ENCODE data around the gene SGTB. TPM values are rescaled to one million over a fixed set of nuclear protein-coding genes. Genes with fewer than 3 reads are reported as not detected.

The SGTB gene
- total RNA-seq, 2 donors from 2014 or later, result 3.1 to 3.6 TPM

DNA sequence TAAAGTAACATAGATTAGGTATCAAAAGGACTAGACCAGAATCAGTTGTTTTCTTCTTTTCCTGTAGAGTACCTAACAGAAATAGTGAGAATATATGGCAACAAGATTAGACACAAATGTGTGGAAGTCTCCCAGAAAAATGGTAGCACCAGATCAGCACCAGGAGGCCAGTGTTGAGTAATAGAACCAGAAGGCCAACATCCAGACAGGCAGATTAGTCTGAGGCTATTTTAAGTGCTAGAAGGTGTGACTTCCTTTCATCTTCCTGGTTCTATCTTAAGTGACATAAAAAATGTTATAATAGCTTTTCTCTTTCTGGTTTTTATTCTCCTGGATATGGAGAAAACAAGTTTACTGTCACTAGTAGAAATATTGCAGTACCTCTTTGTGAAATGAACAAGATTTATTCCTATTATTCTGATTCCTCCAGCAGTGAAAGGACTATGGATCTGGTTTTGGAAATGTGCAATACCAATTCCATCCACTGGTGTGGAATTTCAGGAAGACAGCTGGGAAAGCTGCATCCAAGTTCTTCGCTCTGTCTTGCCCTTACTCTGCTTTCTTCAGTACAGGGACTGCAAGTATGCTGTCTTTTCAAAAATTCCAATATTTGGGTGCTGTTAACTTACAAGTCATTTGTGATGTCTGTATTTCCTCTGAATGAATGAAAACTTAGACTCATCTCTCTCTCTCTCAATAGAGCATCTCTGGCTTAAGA lies 57.9 kb downstream of the SGTB start:
- no peaks in the 10 kb centered on the region for H3K9me3 ChIP-seq
- no peak for ATAC-seq
- no peak for TF ChIP-seq POLR2A (IDR thresholded peaks at IDR 0.05)
- TF ChIP-seq, protein P1, sequence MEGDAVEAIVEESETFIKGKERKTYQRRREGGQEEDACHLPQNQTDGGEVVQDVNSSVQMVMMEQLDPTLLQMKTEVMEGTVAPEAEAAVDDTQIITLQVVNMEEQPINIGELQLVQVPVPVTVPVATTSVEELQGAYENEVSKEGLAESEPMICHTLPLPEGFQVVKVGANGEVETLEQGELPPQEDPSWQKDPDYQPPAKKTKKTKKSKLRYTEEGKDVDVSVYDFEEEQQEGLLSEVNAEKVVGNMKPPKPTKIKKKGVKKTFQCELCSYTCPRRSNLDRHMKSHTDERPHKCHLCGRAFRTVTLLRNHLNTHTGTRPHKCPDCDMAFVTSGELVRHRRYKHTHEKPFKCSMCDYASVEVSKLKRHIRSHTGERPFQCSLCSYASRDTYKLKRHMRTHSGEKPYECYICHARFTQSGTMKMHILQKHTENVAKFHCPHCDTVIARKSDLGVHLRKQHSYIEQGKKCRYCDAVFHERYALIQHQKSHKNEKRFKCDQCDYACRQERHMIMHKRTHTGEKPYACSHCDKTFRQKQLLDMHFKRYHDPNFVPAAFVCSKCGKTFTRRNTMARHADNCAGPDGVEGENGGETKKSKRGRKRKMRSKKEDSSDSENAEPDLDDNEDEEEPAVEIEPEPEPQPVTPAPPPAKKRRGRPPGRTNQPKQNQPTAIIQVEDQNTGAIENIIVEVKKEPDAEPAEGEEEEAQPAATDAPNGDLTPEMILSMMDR (IDR thresholded peaks at IDR 0.05), result peak in 5 of 7 experiments; percentile 16 to 36 (median 33)
- DNase-seq, result no peak
- 89 to 94% methylated on average over 1 of the region's 1 CpG for WGBS, 2 donors
- no peaks in the 10 kb centered on the region for H3K4me1 ChIP-seq
- peaks cover 0 to 6% of the 10 kb centered on the region in 2 donors for H3K36me3 ChIP-seq (replicated peaks in 1 of 2; ENCODE audit: insufficient read depth in 1 of 2, low read depth in 2 of 2)
- H3K27ac ChIP-seq, result no peak overlapping the region
- H3K27me3 ChIP-seq, result no peaks in the 10 kb centered on the region
- intact Hi-C loops (cut with DNase I), result no loop called here
- H3K4me3 ChIP-seq, result no peak overlapping the region

DNA sequence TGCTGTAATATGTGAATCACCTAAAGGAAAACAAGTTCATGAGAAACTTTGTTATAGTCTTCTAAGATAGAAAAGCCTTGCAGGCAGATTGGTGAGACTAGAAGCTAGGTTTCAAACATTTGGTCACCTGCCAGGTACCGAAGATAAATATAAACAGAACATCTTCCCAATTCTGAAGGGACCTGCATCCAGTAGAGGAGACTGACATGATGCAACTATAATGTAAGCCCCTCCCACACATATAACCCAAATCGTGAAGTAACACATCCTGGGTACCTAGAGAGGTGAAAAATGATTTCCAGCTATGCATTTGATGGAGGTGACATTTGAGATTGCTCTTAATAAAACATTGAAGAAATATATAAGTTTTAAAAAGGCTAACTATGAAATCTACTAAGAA lies 67.2 kb downstream of the SGTB start:
- 79 to 92% methylated on average over 2 of the region's 2 CpGs for WGBS, 2 donors
- Histone ChIP-seq H3K27ac (no peak overlapping the region), H3K9me3 (no peaks in the 10 kb centered on the region), H3K27me3 (no peaks in the 10 kb centered on the region), H3K4me1 (no peaks in the 10 kb centered on the region), H3K36me3 (replicated peaks in 1 of 2; ENCODE audit: insufficient read depth in 1 of 2, low read depth in 2 of 2) (peaks cover 2 to 8% of the 10 kb centered on the region in 2 donors), H3K4me3 (no peak overlapping the region)
- no peak for ATAC-seq
- TF ChIP-seq, protein P1 (IDR thresholded peaks at IDR 0.05), result no peak
- TF ChIP-seq POLR2A (IDR thresholded peaks at IDR 0.05), result no peak
- DNase-seq, result no peak
- intact Hi-C loops (cut with DNase I), result no loop called here

DNA sequence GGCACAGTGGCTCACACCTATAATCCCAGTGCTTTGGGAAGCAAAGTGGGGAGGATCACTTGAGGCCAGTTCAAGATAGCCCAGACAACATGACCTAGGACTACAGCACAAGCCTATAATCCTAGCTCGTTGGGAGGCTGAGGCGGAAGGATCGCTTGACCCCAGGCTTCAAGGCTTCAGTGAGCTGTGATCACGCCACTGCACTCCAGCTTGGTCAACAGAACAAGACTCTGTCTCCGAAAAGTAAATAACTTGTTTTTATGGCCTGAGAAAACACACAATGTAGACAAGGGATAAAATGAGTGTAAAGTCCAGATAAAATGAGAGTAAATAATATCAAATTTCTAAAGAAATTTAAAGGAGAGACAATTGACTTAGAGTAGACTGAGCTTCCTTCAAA lies 70.8 kb downstream of the SGTB start:
- Histone ChIP-seq H3K27me3 (no peaks in the 10 kb centered on the region), H3K4me1 (no peaks in the 10 kb centered on the region), H3K27ac (no peak overlapping the region), H3K36me3 (replicated peaks in 1 of 2; ENCODE audit: insufficient read depth in 1 of 2, low read depth in 2 of 2) (peaks cover 2 to 8% of the 10 kb centered on the region in 2 donors), H3K9me3 (no peaks in the 10 kb centered on the region), H3K4me3 (no peak overlapping the region)
- ATAC-seq (no peak), DNase-seq (no peak)
- intact Hi-C loops (cut with DNase I), result no loop called here
- 64 to 71% methylated on average over 5 of the region's 5 CpGs for whole genome bisulfite sequencing, 2 donors
- TF ChIP-seq, protein P1 (IDR thresholded peaks at IDR 0.05), result no peak
- no peak for TF ChIP-seq POLR2A (IDR thresholded peaks at IDR 0.05)

DNA sequence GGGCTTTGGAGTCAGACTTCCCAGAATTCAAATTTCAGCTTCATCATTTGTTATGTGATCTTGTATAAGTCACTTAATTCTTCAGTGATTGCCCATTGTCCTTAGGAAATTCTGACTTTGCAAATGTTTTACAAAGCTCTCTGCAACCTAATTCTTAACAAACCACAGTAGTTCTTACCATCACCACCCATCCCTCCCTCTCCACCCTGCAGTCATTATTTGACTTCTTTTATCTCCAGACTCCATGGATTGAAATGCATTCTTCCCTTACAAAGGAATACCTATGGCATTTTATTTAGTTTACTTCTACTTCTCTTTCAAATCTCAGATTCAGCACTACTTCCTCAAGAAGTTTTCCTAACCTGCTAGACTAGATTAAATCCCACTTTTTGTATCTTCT lies 74.0 kb downstream of the SGTB start:
- Histone ChIP-seq H3K27ac (no peak overlapping the region), H3K9me3 (no peaks in the 10 kb centered on the region), H3K36me3 (replicated peaks in 1 of 2; ENCODE audit: insufficient read depth in 1 of 2, low read depth in 2 of 2) (no peaks in the 10 kb centered on the region), H3K4me1 (no peaks in the 10 kb centered on the region), H3K27me3 (no peaks in the 10 kb centered on the region), H3K4me3 (no peak overlapping the region)
- intact Hi-C loops (cut with DNase I), result no loop called here
- no peak for ATAC-seq
- DNase-seq, result no peak
- no peak for TF ChIP-seq POLR2A (IDR thresholded peaks at IDR 0.05)
- TF ChIP-seq, protein P1 (IDR thresholded peaks at IDR 0.05), result no peak

DNA sequence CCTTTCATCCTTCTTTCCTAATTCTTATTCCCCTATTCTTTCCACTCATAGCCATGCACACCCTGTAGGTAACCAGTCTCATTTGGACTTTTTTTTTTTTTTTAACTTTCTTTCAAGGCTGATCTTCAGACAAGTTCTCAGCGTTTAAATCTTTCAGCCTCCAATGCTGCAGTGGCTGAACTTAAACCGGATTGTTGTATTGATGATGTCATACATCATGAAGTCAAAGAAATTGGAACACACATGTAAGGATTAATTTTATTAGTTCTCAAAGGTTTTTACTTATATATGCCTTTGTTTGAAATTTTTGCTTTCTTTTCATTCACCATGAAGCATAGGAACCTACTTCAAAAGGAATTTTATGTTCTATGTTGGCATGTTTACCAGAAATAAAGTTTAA lies 75.0 kb downstream of the SGTB start:
- H3K27ac ChIP-seq, result no peak overlapping the region
- ATAC-seq (no peak), DNase-seq (no peak)
- 65 to 71% methylated on average over 2 of the region's 2 CpGs for WGBS, 2 donors
- TF ChIP-seq, protein P1 (IDR thresholded peaks at IDR 0.05), result no peak
- no peak for TF ChIP-seq POLR2A (IDR thresholded peaks at IDR 0.05)
- intact Hi-C loops (cut with DNase I), result no loop called here
- no peaks in the 10 kb centered on the region for H3K9me3 ChIP-seq
- no peak overlapping the region for H3K4me3 ChIP-seq
- no peaks in the 10 kb centered on the region for H3K27me3 ChIP-seq
- H3K36me3 ChIP-seq (replicated peaks in 1 of 2; ENCODE audit: insufficient read depth in 1 of 2, low read depth in 2 of 2), result no peaks in the 10 kb centered on the region
- H3K4me1 ChIP-seq, result no peaks in the 10 kb centered on the region

Data from body of pancreas (tissue), 4 donors.